ENCODE results near the gene SPTSSA.
A peak's percentile ranks its signal among the peaks of the same experiment; 100 is the strongest.
"Not testable (repeated sequence)": the region's sequence is repeated elsewhere in the genome, so short reads cannot be mapped to it uniquely, and the experiment has no call there.

The SPTSSA gene

GRCh38 chr14:34462132-34462893 lies at the start of gene SPTSSA:
SPTSSA (minus strand) TSS chr14:34462240; CDS start chr14:34462207, 33 bp downstream.
- DNase-seq, result peak; percentile 67 to 81 (median 74)

- no peak for DNase-seq
These were observed 45.8 kb upstream of the SPTSSA start for GRCh38 chr14:34507884-34508283.

GRCh38 chr14:34507459-34507858 lies 45.4 kb upstream of the SPTSSA start:
- DNase-seq, result no peak

- not testable (repeated sequence) for DNase-seq
These were observed 43.1 kb upstream of the SPTSSA start for GRCh38 chr14:34505124-34505491.

GRCh38 chr14:34504027-34504426 lies 42.0 kb upstream of the SPTSSA start:
- not testable (repeated sequence) for DNase-seq

- no peak for DNase-seq
These were observed 40.6 kb upstream of the SPTSSA start for GRCh38 chr14:34502545-34503225.

GRCh38 chr14:34502001-34502400 lies 40.0 kb upstream of the SPTSSA start:
- no peak for DNase-seq

- DNase-seq, result no peak
These were observed 39.1 kb upstream of the SPTSSA start for GRCh38 chr14:34501004-34501580.

GRCh38 chr14:34498684-34499412 lies 36.8 kb upstream of the SPTSSA start:
- no peak for DNase-seq

- DNase-seq, result no peak
These were observed 34.9 kb upstream of the SPTSSA start for GRCh38 chr14:34496679-34497513.

GRCh38 chr14:34496007-34496678 lies 34.1 kb upstream of the SPTSSA start:
- DNase-seq, result no peak

- DNase-seq, result no peak
These were observed 27.3 kb upstream of the SPTSSA start for GRCh38 chr14:34489324-34489723.

- DNase-seq, result no peak
These were observed 26.5 kb upstream of the SPTSSA start for GRCh38 chr14:34488528-34488927.

GRCh38 chr14:34484726-34485125 lies 22.7 kb upstream of the SPTSSA start:
- DNase-seq, result no peak

GRCh38 chr14:34482463-34482862 lies 20.4 kb upstream of the SPTSSA start:
- no peak for DNase-seq

GRCh38 chr14:34479694-34480093 lies 17.7 kb upstream of the SPTSSA start:
- DNase-seq, result no peak

- DNase-seq, result no peak
These were observed 16.2 kb upstream of the SPTSSA start for GRCh38 chr14:34478261-34478660.

GRCh38 chr14:34476036-34476435 lies 14.0 kb upstream of the SPTSSA start:
- not testable (repeated sequence) for DNase-seq

- DNase-seq, result no peak
These were observed 13.1 kb upstream of the SPTSSA start for GRCh38 chr14:34475163-34475562.

- DNase-seq, result no peak
These were observed 12.2 kb upstream of the SPTSSA start for GRCh38 chr14:34474187-34474679.

GRCh38 chr14:34472706-34473279 lies 10.8 kb upstream of the SPTSSA start:
- DNase-seq, result no peak

Measured in stimulated activated naive CD4-positive, alpha-beta T cell (primary cell).